Fibroblast of upper back skin (primary cell): ENCODE measurements around the gene LDLR.
A peak's percentile ranks its signal among the peaks of the same experiment; 100 is the strongest.
"Not testable (repeated sequence)": the region's sequence is repeated elsewhere in the genome, so short reads cannot be mapped to it uniquely, and the experiment has no call there.

Source experiments
- DNase-seq: peaks from one replicate; pipeline ENCODE4 v3.0.0-alpha.2; 2013

LDLR gene

DNA sequence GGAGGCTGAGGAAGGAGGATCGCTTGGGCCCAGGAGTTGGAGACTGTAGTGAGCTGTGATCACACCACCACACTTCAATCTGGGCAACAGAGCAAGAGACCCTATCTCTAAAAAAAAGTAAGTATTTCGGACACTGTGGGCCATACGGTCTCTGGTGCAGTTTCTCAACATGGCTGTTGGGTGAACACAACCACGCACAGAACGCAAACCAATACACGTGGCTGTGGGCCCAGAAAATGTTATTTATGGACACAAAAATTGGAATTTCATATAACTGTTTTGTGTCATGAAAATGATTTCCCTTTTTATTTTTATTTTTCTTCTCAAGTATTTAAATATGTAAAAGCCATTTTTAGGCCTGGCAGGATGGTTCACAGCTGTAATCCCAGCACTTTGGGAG, 19.5 kb downstream of the LDLR start:
- DNase-seq: no peak

DNA sequence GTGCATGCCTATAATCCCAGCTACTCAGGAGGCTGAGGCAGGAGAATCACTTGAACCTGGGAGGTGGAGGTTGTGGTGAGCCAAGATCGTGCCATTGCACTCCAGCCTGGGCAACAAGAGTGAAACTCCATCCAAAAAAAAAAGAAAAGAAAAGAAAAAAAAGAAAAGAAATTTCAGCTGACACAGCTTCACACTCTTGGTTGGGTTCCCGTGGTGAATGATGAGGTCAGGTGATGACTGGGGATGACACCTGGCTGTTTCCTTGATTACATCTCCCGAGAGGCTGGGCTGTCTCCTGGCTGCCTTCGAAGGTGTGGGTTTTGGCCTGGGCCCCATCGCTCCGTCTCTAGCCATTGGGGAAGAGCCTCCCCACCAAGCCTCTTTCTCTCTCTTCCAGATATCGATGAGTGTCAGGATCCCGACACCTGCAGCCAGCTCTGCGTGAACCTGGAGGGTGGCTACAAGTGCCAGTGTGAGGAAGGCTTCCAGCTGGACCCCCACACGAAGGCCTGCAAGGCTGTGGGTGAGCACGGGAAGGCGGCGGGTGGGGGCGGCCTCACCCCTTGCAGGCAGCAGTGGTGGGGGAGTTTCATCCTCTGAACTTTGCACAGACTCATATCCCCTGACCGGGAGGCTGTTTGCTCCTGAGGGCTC, 22.0 kb downstream of the LDLR start:
- DNase-seq: no peak

DNA sequence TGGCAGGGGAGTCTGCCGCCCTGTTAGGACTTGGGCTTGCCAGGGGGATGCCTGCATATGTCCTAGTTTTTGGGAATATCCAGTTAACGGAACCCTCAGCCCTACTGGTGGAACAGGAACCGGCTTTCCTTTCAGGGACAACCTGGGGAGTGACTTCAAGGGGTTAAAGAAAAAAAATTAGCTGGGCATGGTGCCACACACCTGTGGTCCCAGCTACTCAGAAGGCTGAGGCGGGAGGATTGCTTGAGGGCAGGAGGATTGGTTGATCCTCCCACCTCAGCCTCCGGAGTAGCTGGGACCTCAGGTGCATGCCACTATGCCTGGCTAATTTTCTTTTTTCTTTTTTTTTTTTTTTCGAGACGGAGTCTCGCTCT, 22.5 kb downstream of the LDLR start:
- DNase-seq: no peak

DNA sequence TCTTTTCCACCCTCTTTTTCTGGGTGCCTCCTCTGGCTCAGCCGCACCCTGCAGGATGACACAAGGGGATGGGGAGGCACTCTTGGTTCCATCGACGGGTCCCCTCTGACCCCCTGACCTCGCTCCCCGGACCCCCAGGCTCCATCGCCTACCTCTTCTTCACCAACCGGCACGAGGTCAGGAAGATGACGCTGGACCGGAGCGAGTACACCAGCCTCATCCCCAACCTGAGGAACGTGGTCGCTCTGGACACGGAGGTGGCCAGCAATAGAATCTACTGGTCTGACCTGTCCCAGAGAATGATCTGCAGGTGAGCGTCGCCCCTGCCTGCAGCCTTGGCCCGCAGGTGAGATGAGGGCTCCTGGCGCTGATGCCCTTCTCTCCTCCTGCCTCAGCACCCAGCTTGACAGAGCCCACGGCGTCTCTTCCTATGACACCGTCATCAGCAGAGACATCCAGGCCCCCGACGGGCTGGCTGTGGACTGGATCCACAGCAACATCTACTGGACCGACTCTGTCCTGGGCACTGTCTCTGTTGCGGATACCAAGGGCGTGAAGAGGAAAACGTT, 24.0 kb downstream of the LDLR start:
- no peak for DNase-seq

DNA sequence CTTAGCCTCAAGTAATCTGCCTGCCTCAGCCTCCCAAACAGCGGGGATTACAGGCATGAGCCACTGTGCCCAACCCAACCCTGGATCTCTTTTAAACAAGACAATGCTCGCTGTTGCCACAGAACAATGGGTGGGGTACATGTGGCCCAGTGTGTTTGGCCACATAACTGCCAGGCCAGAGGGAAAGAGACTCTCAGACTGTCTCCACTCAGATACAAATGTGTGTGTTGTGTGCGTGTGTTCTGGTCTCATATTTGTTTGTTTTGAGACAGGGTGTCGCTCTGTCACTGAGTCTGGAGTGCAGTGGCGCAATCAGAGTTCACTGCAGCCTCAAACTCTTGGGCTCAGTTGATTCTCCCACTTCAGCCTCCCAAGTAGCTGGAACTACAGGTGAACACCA, 25.8 kb downstream of the LDLR start:
- DNase-seq: no peak

DNA sequence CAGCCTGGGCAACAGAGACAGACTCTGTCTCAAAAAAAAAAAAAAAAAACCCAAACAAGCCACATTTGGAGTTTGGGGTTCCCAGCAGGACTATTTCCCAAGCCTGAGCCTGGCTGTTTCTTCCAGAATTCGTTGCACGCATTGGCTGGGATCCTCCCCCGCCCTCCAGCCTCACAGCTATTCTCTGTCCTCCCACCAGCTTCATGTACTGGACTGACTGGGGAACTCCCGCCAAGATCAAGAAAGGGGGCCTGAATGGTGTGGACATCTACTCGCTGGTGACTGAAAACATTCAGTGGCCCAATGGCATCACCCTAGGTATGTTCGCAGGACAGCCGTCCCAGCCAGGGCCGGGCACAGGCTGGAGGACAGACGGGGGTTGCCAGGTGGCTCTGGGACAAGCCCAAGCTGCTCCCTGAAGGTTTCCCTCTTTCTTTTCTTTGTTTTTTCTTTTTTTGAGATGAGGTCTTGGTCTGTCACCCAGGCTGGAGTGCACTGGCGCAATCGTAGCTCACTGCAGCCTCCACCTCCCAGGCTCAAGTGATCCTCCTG, 26.7 kb downstream of the LDLR start:
- no peak for DNase-seq

DNA sequence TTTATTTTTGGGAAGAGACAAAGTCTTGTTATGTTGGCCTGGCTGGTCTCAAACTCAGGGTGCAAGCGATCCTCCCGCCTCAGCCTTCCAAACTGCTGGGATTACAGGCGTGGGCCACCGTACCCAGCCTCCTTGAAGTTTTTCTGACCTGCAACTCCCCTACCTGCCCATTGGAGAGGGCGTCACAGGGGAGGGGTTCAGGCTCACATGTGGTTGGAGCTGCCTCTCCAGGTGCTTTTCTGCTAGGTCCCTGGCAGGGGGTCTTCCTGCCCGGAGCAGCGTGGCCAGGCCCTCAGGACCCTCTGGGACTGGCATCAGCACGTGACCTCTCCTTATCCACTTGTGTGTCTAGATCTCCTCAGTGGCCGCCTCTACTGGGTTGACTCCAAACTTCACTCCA, 27.2 kb downstream of the LDLR start:
- DNase-seq: no peak

DNA sequence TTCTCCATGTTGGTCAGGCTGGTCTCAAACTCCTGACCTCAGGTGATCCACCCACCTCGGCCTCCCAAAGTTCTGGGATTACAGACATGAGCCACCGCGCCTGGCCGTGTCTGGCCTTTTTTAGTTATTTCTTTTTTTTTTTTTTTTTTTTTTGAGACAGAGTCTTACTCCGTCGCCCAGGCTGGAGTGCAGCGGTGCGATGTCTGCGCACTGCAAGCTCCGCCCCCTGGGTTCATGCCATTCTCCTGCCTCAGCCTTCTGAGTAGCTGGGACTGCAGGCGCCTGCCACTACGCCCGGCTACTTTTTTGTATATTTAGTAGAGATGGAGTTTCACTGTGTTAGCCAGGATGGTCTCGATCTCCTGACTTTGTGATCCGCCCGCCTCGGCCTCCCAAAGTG, 32.7 kb downstream of the LDLR start:
- not testable (repeated sequence) for DNase-seq

DNA sequence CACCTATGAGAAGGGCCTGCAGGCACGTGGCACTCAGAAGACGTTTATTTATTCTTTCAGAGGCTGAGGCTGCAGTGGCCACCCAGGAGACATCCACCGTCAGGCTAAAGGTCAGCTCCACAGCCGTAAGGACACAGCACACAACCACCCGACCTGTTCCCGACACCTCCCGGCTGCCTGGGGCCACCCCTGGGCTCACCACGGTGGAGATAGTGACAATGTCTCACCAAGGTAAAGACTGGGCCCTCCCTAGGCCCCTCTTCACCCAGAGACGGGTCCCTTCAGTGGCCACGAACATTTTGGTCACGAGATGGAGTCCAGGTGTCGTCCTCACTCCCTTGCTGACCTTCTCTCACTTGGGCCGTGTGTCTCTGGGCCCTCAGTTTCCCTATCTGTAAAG, 33.9 kb downstream of the LDLR start:
- no peak for DNase-seq

DNA sequence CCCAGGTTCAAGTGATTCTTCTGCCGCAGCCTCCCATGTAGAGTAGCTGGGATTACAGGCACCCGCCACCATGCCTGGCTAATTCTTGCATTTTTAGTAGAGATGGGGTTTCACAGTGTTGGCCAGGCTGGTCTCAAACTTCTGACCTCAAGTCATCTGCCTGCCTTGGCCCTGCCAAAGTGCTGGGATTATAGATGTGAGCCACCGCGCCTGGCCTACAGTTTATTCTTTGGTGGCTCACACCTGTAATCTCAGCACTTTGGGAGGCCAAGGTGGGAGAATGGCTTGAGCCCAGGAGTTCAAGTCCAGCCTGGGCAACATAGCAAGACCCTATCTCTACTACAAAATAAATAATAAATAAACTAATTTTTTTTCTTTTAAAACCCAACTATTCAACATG, 34.9 kb downstream of the LDLR start:
- DNase-seq: not testable (repeated sequence)

DNA sequence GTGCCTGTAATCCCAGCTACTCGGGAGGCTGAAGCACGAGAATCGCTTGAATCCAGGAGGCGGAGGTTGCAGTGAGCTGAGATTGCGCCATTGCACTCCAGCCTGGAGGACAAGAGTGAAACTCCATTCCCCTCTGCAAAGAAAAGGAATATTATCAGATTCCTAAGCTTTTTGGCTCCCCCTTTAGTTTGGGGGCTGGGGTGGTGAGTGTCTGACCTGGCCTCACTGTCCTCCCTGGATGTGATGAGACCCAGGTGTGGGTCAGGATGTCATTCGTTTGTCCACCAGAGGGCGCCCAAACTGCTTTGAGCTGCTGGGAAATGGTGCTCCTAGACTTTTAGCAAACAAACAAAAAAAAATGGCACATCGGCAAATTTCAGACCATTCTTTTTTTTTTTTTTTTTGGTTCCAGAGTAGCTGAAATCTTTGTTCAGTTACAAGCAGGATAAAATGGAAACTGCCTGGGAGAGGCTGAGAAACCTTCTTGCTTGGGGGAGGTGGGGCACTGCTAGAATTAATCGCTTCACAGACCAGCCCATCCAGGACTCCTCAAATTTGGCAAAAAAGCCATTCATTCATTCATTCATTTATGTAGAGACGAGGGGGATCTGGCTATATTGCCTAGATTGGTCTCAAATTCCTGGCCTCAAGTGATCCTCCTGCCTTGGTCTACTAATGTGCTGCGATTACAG, 36.9 kb downstream of the LDLR start:
- DNase-seq: peak; percentile 66

DNA sequence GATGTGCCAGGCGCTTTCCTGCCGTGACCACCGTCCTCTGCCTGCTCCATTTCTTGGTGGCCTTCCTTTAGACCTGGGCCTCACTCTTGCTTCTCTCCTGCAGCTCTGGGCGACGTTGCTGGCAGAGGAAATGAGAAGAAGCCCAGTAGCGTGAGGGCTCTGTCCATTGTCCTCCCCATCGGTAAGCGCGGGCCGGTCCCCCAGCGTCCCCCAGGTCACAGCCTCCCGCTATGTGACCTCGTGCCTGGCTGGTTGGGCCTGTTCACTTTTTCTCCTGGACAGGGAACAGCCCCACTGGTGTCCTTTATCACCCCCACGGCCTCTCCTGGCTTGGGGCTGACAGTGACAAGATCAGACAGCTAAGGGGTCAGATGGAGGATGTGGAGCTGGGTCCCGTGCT, 38.6 kb downstream of the LDLR start:
- DNase-seq: no peak

DNA sequence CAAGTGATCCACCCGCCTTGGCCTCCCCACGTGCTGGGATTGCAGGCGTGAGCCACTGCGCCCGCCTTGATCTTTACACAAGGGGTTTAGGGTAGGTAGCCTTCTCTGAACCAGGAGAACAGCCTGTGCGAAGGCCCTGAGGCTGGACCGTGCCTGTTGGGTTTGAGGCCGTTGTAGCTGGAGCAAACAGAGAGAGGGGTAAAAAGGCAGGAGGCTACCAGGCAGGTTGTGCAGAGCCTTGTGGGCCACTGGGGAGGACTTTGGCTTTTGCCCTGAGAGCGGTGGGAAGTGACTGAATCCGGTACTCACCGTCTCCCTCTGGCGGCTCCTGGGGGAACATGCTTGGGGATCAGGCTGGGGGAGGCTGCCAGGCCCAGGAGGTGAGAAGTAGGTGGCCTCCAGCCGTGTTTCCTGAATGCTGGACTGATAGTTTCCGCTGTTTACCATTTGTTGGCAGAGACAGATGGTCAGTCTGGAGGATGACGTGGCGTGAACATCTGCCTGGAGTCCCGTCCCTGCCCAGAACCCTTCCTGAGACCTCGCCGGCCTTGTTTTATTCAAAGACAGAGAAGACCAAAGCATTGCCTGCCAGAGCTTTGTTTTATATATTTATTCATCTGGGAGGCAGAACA, 41.7 kb downstream of the LDLR start:
- peak; percentile 63 for DNase-seq

DNA sequence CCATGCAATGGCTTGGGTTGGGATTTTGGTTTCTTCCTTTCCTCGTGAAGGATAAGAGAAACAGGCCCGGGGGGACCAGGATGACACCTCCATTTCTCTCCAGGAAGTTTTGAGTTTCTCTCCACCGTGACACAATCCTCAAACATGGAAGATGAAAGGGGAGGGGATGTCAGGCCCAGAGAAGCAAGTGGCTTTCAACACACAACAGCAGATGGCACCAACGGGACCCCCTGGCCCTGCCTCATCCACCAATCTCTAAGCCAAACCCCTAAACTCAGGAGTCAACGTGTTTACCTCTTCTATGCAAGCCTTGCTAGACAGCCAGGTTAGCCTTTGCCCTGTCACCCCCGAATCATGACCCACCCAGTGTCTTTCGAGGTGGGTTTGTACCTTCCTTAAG, 42.2 kb downstream of the LDLR start:
- no peak for DNase-seq

DNA sequence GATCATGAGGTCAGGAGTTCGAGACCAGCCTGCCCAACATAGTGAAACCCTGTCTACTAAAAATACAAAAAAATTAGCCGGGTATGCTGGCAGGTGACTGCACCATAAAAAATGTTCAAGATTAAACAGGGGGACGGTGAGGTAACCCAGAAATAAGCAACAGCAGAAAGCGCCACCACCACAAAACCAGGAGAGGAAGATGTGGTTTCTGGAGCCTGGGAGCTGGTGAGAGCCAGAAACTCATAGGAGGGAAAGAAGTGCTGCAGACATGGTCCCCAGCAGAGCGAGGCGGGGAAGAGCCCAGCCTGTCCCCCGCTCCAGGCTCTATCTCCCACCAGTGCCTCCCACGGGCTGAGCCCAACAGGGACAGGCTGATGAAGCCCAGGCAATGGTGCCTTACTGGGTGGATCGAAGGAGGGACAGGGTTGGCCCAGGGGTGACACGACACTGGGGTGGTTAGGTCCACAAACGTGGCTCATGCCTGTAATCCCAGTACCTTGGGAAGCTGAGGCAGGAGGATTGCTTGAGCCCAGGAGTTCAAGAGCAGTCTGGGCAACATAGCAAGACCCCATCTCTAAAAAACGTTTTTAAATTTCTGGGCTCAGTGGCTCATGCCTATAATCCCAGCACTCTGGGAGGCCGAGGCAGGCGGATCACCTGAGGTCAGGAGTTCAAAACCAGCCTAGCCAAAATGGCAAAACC, 47.3 kb downstream of the LDLR start:
- no peak for DNase-seq

DNA sequence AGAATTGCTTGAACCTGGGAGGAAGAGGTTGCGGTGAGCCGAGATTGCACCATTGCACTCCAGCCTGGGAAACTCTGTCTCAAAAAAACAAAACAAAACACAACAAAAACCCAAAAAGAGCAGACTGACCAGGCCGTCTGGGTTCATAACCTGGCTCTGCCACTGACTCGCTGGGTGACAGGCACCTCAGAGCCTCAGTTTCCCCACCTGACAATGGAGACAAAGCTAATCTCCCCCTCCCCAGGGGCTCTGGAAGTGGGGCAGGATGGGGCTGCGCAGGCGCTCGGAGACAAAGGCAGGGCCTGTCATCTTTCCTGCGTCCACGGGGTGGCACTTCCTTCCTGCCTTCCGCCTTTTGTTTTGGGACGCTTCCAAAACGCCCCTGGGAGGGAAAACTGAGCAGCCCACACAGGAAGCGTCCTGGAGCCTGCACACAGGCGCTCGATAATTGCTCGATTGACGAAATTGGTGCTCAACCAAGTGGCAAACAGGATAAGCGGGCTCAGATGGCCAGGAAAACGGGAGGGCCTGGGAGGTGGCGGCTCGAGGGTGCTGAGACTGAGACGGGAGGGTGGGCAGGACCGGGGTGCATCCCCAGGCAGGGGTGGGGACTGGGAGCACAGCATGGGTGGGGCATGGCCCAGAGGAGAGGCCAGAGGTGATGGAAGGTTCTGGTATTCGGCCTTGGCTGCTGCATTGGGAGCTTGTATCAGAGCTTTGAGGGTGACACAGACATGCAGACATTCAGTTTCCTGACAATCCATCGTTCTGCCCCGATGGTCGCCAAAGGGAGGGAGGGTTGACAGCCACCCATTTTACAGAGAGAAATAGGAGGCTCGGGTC, 48.5 kb downstream of the LDLR start:
- DNase-seq: peak; percentile 94

DNA sequence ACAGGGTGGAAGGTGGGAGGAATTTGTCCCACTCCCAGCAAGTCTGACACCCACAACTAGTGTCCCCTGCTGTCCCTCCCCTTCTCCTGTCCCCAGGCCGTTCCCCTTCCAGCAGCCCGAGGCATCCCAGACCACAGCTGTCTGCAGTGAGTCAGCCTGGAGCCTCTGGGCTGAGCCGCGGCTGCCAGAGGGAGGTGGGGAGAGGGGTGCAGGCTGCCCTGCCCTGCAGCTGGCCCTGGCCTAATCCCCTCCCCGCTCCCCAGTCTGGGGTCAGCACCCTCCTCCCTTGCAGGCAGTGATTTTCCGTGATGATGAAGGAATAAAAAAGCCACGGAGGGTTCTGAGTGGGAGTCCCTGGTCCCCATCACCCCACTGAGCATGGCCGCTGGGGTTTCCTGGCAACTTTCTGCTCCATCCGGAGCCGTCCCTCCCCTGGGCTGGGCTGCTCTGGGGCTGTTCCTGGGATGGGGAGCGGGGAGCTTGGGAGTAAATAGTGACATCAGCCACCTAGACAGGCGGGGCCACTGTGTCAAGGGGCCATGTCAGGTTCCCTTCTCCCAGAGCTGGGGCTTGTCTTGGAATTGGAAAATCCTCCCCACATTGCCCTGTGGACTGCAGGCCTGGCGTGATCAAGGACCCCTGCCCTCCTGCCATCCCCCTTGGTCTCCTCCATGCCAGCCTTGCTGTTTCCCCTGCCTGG, 49.5 kb downstream of the LDLR start:
- peak; percentile 85 for DNase-seq

DNA sequence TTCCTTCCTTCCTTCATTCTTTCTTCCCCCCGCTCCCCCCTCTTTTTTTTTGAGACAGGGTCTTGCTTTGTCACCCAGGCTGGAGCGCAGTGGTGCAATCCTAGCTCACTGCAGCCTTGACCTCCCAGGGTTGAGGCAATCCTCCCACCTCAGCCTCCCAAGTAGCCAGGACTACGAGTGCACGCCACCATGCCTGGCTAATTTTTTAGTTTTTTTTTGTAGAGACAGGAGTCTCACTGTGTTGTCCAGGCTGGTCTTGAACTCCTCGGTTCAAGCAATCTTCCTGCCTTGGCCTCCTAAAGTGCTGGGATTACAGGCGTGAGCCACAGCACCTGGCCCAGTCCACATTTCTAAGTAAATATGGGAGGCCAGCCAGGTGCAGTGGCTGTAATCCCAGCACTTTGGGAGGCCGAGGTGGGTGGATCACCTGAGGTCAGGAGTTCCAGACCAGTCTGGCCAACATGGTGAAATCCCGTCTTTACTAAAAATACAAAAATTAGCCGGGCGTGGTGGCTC, 50.8 kb downstream of the LDLR start:
- DNase-seq: not testable (repeated sequence)

DNA sequence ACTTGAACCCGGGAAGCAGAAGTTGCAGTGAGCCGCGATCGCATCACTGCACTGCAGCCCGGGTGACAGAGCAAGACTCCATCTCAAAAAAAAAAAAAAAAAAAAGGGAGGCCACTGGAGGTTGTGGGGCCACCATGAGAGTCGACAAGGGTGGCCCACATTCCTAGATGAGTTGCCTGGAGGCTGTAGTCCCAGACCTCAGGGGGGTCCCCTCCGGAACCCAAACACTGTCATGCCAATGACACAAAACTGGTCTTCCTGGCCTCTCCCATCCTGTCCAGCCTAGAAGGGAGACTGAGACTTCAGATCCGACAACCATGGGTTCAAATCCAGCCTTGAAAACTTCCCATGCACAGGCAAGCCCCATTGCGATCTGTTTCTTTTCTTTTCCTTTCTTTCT, 51.6 kb downstream of the LDLR start:
- DNase-seq: no peak

DNA sequence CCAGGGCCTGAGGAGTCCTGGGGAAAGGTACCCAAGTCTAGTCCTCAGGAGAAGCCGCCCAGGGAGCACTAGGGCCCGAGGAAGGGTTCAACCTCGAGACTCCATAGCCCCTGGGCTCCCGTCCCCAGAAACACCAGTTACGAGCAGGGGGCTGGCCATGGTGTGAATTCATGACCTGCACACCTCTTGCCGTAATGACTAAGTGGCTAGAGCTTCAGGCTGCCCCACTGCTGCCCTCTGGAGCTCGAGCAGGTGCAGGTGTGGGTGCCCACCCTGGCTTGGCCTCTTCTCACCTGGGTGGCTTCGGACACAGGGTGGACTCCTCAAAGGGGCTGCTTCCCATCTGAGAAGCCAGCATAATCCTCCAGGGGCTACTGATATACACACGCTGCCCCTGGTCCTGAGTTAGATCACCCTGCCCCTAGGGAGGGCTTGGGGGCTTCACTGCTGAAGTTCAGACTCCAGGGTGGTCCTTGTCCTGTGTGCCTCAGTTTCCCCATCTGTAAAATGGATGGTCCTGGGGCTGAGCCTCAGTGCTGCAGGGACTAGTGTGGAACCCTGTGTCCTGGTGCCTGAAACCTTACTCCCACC, 52.8 kb downstream of the LDLR start:
- no peak for DNase-seq
